ENCODE measurements around the gene GALNT18. TPM values are rescaled to one million over a fixed set of nuclear protein-coding genes. Genes with fewer than 3 reads are reported as not detected.

The GALNT18 gene
- polyA plus RNA-seq, 1 experiment: 4.1 TPM

DNA sequence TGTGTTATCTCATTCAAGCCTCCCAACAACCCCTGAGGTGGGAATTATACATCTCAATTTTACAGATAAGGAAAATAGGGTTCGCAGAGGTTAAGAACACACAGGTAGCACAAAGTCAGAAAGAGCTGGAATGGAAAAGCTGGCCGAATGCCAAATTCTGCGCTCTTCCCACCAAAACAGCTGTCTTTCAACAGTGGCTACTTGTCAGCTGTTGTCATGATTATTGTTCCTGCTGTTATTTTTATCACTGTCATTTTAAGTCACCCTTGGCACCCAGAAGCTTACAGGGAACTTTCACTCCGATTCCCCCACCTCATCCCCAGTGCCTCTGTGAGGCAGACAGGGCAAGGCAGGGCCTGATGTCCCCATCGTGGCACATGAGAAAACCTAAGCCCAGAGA is 194.3 kb downstream of the GALNT18 start:
- Histone ChIP-seq H3K27me3 (ENCODE audit: control insufficient read depth, insufficient read depth, low read length) (no peaks in the 10 kb centered on the region), H3K4me3 (ENCODE audit: low read depth, low read length) (no peak overlapping the region), H3K36me3 (ENCODE audit: control insufficient read depth, insufficient read depth, low read length) (no peaks in the 10 kb centered on the region)
- DNase-seq (ENCODE audit: low read depth): no peak
- TF ChIP-seq, protein P1, sequence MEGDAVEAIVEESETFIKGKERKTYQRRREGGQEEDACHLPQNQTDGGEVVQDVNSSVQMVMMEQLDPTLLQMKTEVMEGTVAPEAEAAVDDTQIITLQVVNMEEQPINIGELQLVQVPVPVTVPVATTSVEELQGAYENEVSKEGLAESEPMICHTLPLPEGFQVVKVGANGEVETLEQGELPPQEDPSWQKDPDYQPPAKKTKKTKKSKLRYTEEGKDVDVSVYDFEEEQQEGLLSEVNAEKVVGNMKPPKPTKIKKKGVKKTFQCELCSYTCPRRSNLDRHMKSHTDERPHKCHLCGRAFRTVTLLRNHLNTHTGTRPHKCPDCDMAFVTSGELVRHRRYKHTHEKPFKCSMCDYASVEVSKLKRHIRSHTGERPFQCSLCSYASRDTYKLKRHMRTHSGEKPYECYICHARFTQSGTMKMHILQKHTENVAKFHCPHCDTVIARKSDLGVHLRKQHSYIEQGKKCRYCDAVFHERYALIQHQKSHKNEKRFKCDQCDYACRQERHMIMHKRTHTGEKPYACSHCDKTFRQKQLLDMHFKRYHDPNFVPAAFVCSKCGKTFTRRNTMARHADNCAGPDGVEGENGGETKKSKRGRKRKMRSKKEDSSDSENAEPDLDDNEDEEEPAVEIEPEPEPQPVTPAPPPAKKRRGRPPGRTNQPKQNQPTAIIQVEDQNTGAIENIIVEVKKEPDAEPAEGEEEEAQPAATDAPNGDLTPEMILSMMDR (IDR thresholded peaks at IDR 0.05; ENCODE audit: insufficient read depth, low read depth, low read length): no peak
- CTCF ChIA-PET: interaction anchor here (1.2 kb wide), 1 partner anchor 360 kb away, joined by 4 read pairs; no protein-coding TSS in a partner anchor
- POLR2A ChIA-PET: no interaction called here

DNA sequence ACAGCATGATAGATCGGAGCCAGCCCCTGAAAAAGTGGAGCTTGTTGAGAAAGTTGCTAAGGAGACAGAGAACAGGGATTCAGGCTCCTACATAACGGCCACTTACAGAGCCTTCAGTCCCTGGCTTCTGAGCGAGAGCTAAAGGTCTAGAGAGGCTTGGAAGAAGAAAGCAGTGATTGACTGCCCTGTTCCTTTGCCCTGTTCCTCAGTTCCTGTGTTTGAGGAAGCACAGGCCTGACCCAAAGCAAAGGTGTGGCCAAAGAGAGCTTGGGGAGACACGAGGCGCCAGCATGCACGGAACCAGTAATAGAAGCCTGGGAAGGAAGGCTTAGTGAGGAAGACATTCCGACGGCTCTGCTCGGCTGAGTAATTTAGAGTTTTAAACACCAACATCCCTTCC is 194.7 kb downstream of the GALNT18 start:
- TF ChIP-seq, protein P1 (IDR thresholded peaks at IDR 0.05; ENCODE audit: insufficient read depth, low read depth, low read length): no peak
- no peaks in the 10 kb centered on the region for H3K36me3 ChIP-seq (ENCODE audit: control insufficient read depth, insufficient read depth, low read length)
- no peak overlapping the region for H3K4me3 ChIP-seq (ENCODE audit: low read depth, low read length)
- no peak for DNase-seq (ENCODE audit: low read depth)
- H3K27me3 ChIP-seq (ENCODE audit: control insufficient read depth, insufficient read depth, low read length): no peaks in the 10 kb centered on the region
- ChIA-PET POLR2A (no interaction called here), CTCF (no interaction called here)

GRCh38 chr11:11426226-11426952 is 195.4 kb downstream of the GALNT18 start:
- ChIA-PET CTCF (no interaction called here), POLR2A (no interaction called here)
- no peaks in the 10 kb centered on the region for H3K36me3 ChIP-seq (ENCODE audit: control insufficient read depth, insufficient read depth, low read length)
- no peaks in the 10 kb centered on the region for H3K27me3 ChIP-seq (ENCODE audit: control insufficient read depth, insufficient read depth, low read length)
- TF ChIP-seq, protein P1 (IDR thresholded peaks at IDR 0.05; ENCODE audit: insufficient read depth, low read depth, low read length): no peak
- H3K4me3 ChIP-seq (ENCODE audit: low read depth, low read length): no peak overlapping the region
- DNase-seq (ENCODE audit: low read depth): no peak

- POLR2A ChIA-PET: no interaction called here
- no peaks in the 10 kb centered on the region for H3K27me3 ChIP-seq (ENCODE audit: control insufficient read depth, insufficient read depth, low read length)
- TF ChIP-seq, protein P1 (IDR thresholded peaks at IDR 0.05; ENCODE audit: insufficient read depth, low read depth, low read length): no peak
- no peak overlapping the region for H3K4me3 ChIP-seq (ENCODE audit: low read depth, low read length)
- H3K36me3 ChIP-seq (ENCODE audit: control insufficient read depth, insufficient read depth, low read length): no peaks in the 10 kb centered on the region
- CTCF ChIA-PET: interaction anchor here (1.4 kb wide), 1 partner anchor 12 kb away, joined by 3 read pairs; no protein-coding TSS in a partner anchor
- no peak for DNase-seq (ENCODE audit: low read depth)
These were observed 196.0 kb downstream of the GALNT18 start for GRCh38 chr11:11425806-11426205.

DNA sequence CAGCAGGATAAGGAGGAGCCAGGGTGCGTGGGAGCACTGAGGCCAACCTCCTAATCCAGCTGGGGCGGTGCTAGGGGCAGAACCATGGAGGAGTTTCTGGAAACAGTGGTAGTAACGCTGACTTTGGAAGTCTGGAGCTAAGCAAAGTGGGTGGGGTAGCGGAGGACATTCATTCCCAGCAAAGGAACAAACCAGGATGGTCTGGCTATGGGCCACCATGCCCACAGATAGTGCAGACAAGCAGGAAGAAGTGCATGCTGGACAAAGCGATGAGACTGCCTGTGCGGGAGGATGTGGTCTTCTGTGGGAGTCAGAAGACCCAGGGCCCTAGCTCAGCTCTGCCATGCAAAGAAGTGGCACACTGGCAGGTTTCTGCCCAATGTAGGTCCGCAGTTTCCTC is 197.1 kb downstream of the GALNT18 start:
- no peaks in the 10 kb centered on the region for H3K36me3 ChIP-seq (ENCODE audit: control insufficient read depth, insufficient read depth, low read length)
- no peaks in the 10 kb centered on the region for H3K27me3 ChIP-seq (ENCODE audit: control insufficient read depth, insufficient read depth, low read length)
- TF ChIP-seq, protein P1 (IDR thresholded peaks at IDR 0.05; ENCODE audit: insufficient read depth, low read depth, low read length): no peak
- H3K4me3 ChIP-seq (ENCODE audit: low read depth, low read length): no peak overlapping the region
- no peak for DNase-seq (ENCODE audit: low read depth)
- POLR2A ChIA-PET: no interaction called here
- CTCF ChIA-PET: interaction anchor here (1.4 kb wide), 1 partner anchor 14 kb away, joined by 3 read pairs; no protein-coding TSS in a partner anchor
